ENCODE results near the gene KRT82.

KRT82 gene

GRCh38 chr12:52402377-52402776 is 3.8 kb downstream of the KRT82 start:
- H2AFZ ChIP-seq (ENCODE audit: insufficient read depth, low read length, poor library complexity), result no peak overlapping the region
- H2BK12ac ChIP-seq (ENCODE audit: low read length), result no peak overlapping the region
- H3K79me1 ChIP-seq (ENCODE audit: low read length), result no peaks in the 10 kb centered on the region
- H3K27ac ChIP-seq (ENCODE audit: low read depth, low read length), result no peak overlapping the region
- no CpG with 5 or more reads among the region's 2 CpGs for WGBS (ENCODE audit: extremely low coverage, insufficient coverage, insufficient read length)
- no peak overlapping the region for H2AK5ac ChIP-seq (ENCODE audit: low read length)
- H4K12ac ChIP-seq (ENCODE audit: low read depth, low read length), result no peak overlapping the region
- no peak overlapping the region for H4K8ac ChIP-seq (ENCODE audit: low read depth, low read length)
- no peak overlapping the region for H2BK5ac ChIP-seq (ENCODE audit: low read depth, low read length, poor library complexity)
- no peaks in the 10 kb centered on the region for H3K36me3 ChIP-seq (ENCODE audit: control insufficient read depth in 1 of 2, insufficient read depth in 2 of 2, low read length in 2 of 2)
- H3K4me3 ChIP-seq (ENCODE audit: low read depth, low read length), result no peak overlapping the region
- no peak overlapping the region for H3K9ac ChIP-seq (ENCODE audit: low read length)
- DNase-seq, result no peak
- no peak overlapping the region for H4K91ac ChIP-seq (ENCODE audit: low read depth, low read length)
- H3K4me1 ChIP-seq (ENCODE audit: control insufficient read depth in 1 of 2, insufficient read depth in 2 of 2, low read length in 2 of 2), result no peaks in the 10 kb centered on the region
- H2BK120ac ChIP-seq (ENCODE audit: insufficient read depth, low read length, poor library complexity), result no peak overlapping the region
- H3K18ac ChIP-seq (ENCODE audit: low read length), result no peak overlapping the region
- no peak overlapping the region for H3K4ac ChIP-seq (ENCODE audit: low read depth, low read length)
- no peaks in the 10 kb centered on the region for H3K79me2 ChIP-seq (ENCODE audit: control insufficient read depth, insufficient read depth, low read length, poor library complexity)
- H3K23ac ChIP-seq (ENCODE audit: low read length), result no peak overlapping the region
- no peak overlapping the region for H3K14ac ChIP-seq (ENCODE audit: low read length)
- H3K4me2 ChIP-seq (ENCODE audit: low read length), result no peak overlapping the region
- H3K9me3 ChIP-seq (ENCODE audit: insufficient read depth, low read depth, low read length), result no peaks in the 10 kb centered on the region
- H3K27me3 ChIP-seq (ENCODE audit: insufficient read depth, low read length), result no peaks in the 10 kb centered on the region

DNA sequence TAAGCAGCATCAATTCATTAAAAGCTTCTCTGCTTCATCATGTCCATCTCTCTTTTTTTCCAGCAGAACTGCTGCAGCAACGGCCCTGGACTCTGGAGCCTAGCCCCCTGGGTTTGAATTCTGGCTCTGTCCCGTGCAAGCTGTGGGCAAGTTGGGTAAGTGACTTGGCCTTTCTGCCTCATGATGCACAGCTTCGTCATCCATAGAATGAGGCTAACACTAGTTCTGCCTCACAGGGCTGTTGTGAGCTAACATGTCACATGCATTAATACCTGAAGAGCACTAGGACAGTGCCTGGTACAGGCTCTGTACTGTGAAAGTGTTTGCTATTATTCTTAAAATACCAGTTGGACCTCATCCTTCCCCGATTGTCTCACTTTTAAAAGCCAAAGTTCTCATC is 4.2 kb downstream of the KRT82 start:
- Histone ChIP-seq H2AK5ac (ENCODE audit: low read length) (no peak overlapping the region), H3K79me1 (ENCODE audit: low read length) (no peaks in the 10 kb centered on the region), H3K79me2 (ENCODE audit: control insufficient read depth, insufficient read depth, low read length, poor library complexity) (no peaks in the 10 kb centered on the region), H4K12ac (ENCODE audit: low read depth, low read length) (no peak overlapping the region), H2BK12ac (ENCODE audit: low read length) (no peak overlapping the region), H3K27ac (ENCODE audit: low read depth, low read length) (no peak overlapping the region), H3K4me3 (ENCODE audit: low read depth, low read length) (no peak overlapping the region), H3K9ac (ENCODE audit: low read length) (no peak overlapping the region), H3K23ac (ENCODE audit: low read length) (no peak overlapping the region), H3K4ac (ENCODE audit: low read depth, low read length) (no peak overlapping the region), H3K36me3 (ENCODE audit: control insufficient read depth in 1 of 2, insufficient read depth in 2 of 2, low read length in 2 of 2) (no peaks in the 10 kb centered on the region), H3K18ac (ENCODE audit: low read length) (no peak overlapping the region), H3K4me1 (ENCODE audit: control insufficient read depth in 1 of 2, insufficient read depth in 2 of 2, low read length in 2 of 2) (no peaks in the 10 kb centered on the region), H3K14ac (ENCODE audit: low read length) (no peak overlapping the region), H3K9me3 (ENCODE audit: insufficient read depth, low read depth, low read length) (no peaks in the 10 kb centered on the region), H4K91ac (ENCODE audit: low read depth, low read length) (no peak overlapping the region), H3K27me3 (ENCODE audit: insufficient read depth, low read length) (no peaks in the 10 kb centered on the region), H2BK5ac (ENCODE audit: low read depth, low read length, poor library complexity) (no peak overlapping the region), H2BK120ac (ENCODE audit: insufficient read depth, low read length, poor library complexity) (no peak overlapping the region), H4K8ac (ENCODE audit: low read depth, low read length) (no peak overlapping the region), H2AFZ (ENCODE audit: insufficient read depth, low read length, poor library complexity) (no peak overlapping the region), H3K4me2 (ENCODE audit: low read length) (no peak overlapping the region)
- no CpG with 5 or more reads among the region's 4 CpGs for WGBS (ENCODE audit: extremely low coverage, insufficient coverage, insufficient read length)
- DNase-seq, result peak; percentile 9 to 53

GRCh38 chr12:52401526-52401925 is 4.6 kb downstream of the KRT82 start:
- Histone ChIP-seq H3K18ac (ENCODE audit: low read length) (no peak overlapping the region), H2BK12ac (ENCODE audit: low read length) (no peak overlapping the region), H3K79me2 (ENCODE audit: control insufficient read depth, insufficient read depth, low read length, poor library complexity) (no peaks in the 10 kb centered on the region), H3K27ac (ENCODE audit: low read depth, low read length) (no peak overlapping the region), H3K9ac (ENCODE audit: low read length) (no peak overlapping the region), H3K4me1 (ENCODE audit: control insufficient read depth in 1 of 2, insufficient read depth in 2 of 2, low read length in 2 of 2) (no peaks in the 10 kb centered on the region), H2BK5ac (ENCODE audit: low read depth, low read length, poor library complexity) (no peak overlapping the region), H4K91ac (ENCODE audit: low read depth, low read length) (no peak overlapping the region), H3K4me2 (ENCODE audit: low read length) (no peak overlapping the region), H4K12ac (ENCODE audit: low read depth, low read length) (no peak overlapping the region), H3K23ac (ENCODE audit: low read length) (no peak overlapping the region), H2AFZ (ENCODE audit: insufficient read depth, low read length, poor library complexity) (no peak overlapping the region), H3K4me3 (ENCODE audit: low read depth, low read length) (no peak overlapping the region), H3K27me3 (ENCODE audit: insufficient read depth, low read length) (no peaks in the 10 kb centered on the region), H2BK120ac (ENCODE audit: insufficient read depth, low read length, poor library complexity) (no peak overlapping the region), H2AK5ac (ENCODE audit: low read length) (no peak overlapping the region), H3K9me3 (ENCODE audit: insufficient read depth, low read depth, low read length) (no peaks in the 10 kb centered on the region), H3K36me3 (ENCODE audit: control insufficient read depth in 1 of 2, insufficient read depth in 2 of 2, low read length in 2 of 2) (no peaks in the 10 kb centered on the region), H3K4ac (ENCODE audit: low read depth, low read length) (no peak overlapping the region), H3K79me1 (ENCODE audit: low read length) (no peaks in the 10 kb centered on the region), H4K8ac (ENCODE audit: low read depth, low read length) (no peak overlapping the region), H3K14ac (ENCODE audit: low read length) (no peak overlapping the region)
- WGBS (ENCODE audit: extremely low coverage, insufficient coverage, insufficient read length), result no CpG with 5 or more reads among the region's 5 CpGs
- no peak for DNase-seq

- Histone ChIP-seq H3K79me2 (ENCODE audit: control insufficient read depth, insufficient read depth, low read length, poor library complexity) (no peaks in the 10 kb centered on the region), H3K18ac (ENCODE audit: low read length) (no peak overlapping the region), H3K14ac (ENCODE audit: low read length) (no peak overlapping the region), H2BK12ac (ENCODE audit: low read length) (no peak overlapping the region), H2BK120ac (ENCODE audit: insufficient read depth, low read length, poor library complexity) (no peak overlapping the region), H2BK5ac (ENCODE audit: low read depth, low read length, poor library complexity) (no peak overlapping the region), H3K4me1 (ENCODE audit: control insufficient read depth in 1 of 2, insufficient read depth in 2 of 2, low read length in 2 of 2) (no peaks in the 10 kb centered on the region), H3K4me2 (ENCODE audit: low read length) (no peak overlapping the region), H4K91ac (ENCODE audit: low read depth, low read length) (no peak overlapping the region), H3K27me3 (ENCODE audit: insufficient read depth, low read length) (no peaks in the 10 kb centered on the region), H3K27ac (ENCODE audit: low read depth, low read length) (no peak overlapping the region), H3K36me3 (ENCODE audit: control insufficient read depth in 1 of 2, insufficient read depth in 2 of 2, low read length in 2 of 2) (no peaks in the 10 kb centered on the region), H2AK5ac (ENCODE audit: low read length) (no peak overlapping the region), H3K79me1 (ENCODE audit: low read length) (no peaks in the 10 kb centered on the region), H3K23ac (ENCODE audit: low read length) (no peak overlapping the region), H3K9ac (ENCODE audit: low read length) (no peak overlapping the region), H3K4me3 (ENCODE audit: low read depth, low read length) (no peak overlapping the region), H4K12ac (ENCODE audit: low read depth, low read length) (no peak overlapping the region), H3K9me3 (ENCODE audit: insufficient read depth, low read depth, low read length) (no peaks in the 10 kb centered on the region), H2AFZ (ENCODE audit: insufficient read depth, low read length, poor library complexity) (no peak overlapping the region), H4K8ac (ENCODE audit: low read depth, low read length) (no peak overlapping the region), H3K4ac (ENCODE audit: low read depth, low read length) (no peak overlapping the region)
- no peak for DNase-seq
- WGBS (ENCODE audit: extremely low coverage, insufficient coverage, insufficient read length), result no CpG with 5 or more reads among the region's 9 CpGs
Observed at GRCh38 chr12:52400906-52401305, 5.2 kb downstream of the KRT82 start.

Data from trophoblast cell (in vitro differentiated cells and primary cell).